GM18867 (cell line): ENCODE measurements around the gene MCTS1.
"Not testable (repeated sequence)": the region's sequence is repeated elsewhere in the genome, so short reads cannot be mapped to it uniquely, and the experiment has no call there.

ENCODE experiments used
- ATAC-seq: cut with Tn5 transposase; IDR thresholded peaks from one replicate; pipeline ENCODE4 v1.9.1; 2021; ENCODE audit warnings: mild to moderate bottlenecking, moderate library complexity; ENCODE audit not compliant: unreplicated experiment

MCTS1 gene

GRCh38 chrX:120629667-120630537, 26.0 kb downstream of the MCTS1 start, which contains the start of gene C1GALT1C1:
TSS of gene C1GALT1C1 (minus strand) at chrX:120630054. CDS start at chrX:120627166, 2,888 bp downstream.
- peak; percentile 95 for ATAC-seq

GRCh38 chrX:120638619-120639018, 34.7 kb downstream of the MCTS1 start:
- no peak for ATAC-seq

GRCh38 chrX:120642871-120643270, 39.0 kb downstream of the MCTS1 start:
- no peak for ATAC-seq

GRCh38 chrX:120647127-120647526, 43.2 kb downstream of the MCTS1 start:
- no peak for ATAC-seq

GRCh38 chrX:120652256-120652655, 48.4 kb downstream of the MCTS1 start:
- ATAC-seq, result not testable (repeated sequence)

GRCh38 chrX:120653000-120653399, 49.1 kb downstream of the MCTS1 start:
- no peak for ATAC-seq

GRCh38 chrX:120660637-120661036, 56.7 kb downstream of the MCTS1 start:
- no peak for ATAC-seq
